HL-60/S4 treated with retinoic acid at 250 ng/mL for 4 days and 3 days (cell line): Measurements from ENCODE around the gene C10orf90.

Source experiments
- in situ Hi-C: fragments of 300-500 bp; cut with MboI; formaldehyde crosslinking; loops from 2 replicates; pipeline ENCODE4 v1.7.0; 2022; ENCODE audit warnings: low sequenced_read_pairs

C10orf90 gene

GRCh38 chr10:126638542-126638941 is 32.0 kb downstream of the C10orf90 start:
- in situ Hi-C loops, result no loop called here

DNA sequence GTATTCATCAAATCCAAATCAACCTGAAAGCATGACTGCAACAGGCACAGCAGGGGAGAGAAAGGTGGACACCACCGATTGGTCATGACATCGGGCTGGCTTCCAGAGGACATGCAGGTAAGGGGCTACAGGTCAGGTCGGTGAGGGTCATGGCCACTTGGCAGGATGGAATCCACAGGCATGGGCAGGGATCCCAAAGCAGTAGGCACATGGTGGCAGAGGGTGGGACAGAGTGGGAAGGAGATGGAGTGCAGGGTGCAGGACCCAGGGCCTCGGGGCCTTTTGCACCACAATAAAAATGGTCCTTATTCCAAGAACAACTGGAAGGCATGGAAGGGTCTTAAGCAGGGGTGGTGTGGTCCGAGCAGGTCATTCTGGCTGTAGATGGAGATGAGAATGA is 33.0 kb downstream of the C10orf90 start:
- in situ Hi-C loops, result no loop called here

DNA sequence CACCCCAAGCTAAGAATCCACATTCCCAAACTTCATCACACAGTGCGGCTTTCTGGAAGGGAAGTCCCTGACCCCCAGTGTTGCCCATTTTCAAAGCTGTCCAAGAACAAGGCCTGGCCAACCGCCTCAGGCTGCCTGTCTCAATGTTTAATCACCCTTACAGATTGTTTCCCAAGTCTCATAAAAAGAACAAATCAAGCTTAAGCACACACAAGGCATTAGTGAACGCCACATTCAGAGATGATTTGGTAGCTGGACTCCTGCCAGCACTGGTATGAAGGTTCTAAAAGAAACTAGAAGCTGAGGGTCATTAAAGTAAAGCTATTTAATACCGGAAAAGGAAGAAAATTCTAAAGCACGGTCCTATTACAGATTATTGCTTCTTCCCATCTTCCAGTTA is 35.6 kb downstream of the C10orf90 start:
- in situ Hi-C loops, result no loop called here

DNA sequence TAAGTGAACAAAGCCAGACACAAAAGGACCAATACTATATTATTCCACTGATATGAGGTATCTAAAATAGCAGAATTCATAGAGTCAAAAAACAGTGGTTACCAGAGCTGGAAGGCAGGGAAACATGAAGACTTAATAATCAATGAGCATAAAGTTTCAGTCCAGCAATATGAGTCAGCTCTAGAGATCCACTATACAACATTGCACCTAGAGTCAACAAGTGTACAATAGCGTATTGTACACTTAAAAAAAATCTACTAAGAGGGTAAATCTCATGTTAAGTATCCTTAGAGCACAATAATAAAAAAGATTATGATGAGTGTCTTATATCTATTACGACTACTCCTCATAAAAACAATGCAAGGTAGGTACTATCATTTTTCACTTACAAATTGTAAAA is 36.1 kb downstream of the C10orf90 start:
- in situ Hi-C loops, result no loop called here

DNA sequence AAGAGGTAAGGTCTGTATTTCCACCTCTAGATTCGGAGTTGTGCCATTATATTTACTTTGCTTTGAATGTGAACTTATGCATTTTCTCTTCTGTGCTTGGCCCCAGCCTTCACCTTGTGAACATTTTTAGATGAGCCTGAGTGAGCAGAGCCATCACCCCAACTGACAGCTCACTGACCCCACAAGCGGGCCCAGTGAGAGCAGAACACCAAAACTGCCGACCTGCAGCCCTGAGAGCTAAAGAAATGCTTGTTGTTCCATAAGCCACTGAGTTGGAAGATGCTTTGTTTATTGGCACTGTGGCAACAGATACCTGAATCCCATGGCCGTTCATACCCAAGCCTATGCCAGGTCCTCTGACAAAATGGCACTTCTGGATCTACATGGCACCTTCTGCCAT is 37.8 kb downstream of the C10orf90 start:
- in situ Hi-C loops, result no loop called here

- in situ Hi-C loops, result no loop called here
Measured at GRCh38 chr10:126629925-126630624, 40.4 kb downstream of the C10orf90 start.

DNA sequence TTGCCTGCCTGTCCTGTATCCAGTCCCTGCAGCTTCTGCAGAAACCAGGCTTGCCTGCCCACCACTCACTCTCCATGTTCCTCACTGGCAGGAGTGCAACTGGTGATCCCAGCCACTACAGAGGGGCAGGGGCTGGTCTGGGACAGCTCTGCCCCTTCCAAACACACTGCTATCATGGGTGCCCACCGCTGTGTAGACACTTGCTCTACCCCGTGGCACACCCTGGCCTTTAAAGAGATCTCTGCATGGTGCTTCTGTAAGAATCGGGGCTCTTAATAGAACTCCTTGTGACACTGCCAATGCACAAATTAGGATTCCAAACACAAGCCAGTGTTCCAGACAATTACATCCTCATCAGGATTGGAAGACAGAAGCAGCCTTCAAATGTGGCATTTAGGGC is 41.7 kb downstream of the C10orf90 start:
- in situ Hi-C loops, result no loop called here

DNA sequence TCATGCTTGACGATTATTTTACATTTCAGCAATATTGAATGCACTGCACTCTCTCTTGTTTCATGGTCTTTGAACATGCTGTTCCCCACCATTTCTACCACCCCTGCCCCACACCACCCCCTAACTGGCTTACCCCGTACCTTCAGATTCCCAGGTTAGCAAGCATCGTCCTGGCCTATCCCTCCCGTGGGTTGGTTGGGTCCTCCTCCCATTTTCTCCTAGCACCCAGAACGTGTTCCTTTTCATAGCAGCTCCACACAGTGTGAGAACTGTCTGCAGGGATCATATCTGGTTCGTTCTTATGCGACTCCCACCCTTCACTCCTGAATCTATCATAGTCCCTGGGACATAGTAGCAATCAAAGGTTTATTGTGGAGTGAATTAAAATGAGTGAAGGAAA is 48.6 kb downstream of the C10orf90 start:
- in situ Hi-C loops, result no loop called here

DNA sequence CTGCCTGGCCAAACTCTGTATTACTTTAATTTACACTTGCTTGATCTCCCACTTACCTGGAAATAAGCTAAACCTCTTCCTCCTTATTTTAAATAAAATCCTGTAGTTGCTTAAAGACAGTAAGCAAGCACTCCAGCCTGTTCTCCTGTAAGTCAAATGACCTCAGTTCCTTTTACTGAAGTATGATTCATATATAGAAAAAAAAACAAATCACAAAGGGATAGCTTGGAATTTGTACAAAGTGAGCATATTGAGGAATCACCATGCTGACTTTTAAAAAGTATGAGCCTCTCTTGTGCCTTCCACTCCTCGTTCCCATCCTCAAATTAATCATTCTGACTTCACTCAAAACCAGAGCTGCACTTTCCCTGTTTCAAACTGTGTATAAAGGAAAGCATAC is 52.0 kb downstream of the C10orf90 start:
- in situ Hi-C loops, result no loop called here

DNA sequence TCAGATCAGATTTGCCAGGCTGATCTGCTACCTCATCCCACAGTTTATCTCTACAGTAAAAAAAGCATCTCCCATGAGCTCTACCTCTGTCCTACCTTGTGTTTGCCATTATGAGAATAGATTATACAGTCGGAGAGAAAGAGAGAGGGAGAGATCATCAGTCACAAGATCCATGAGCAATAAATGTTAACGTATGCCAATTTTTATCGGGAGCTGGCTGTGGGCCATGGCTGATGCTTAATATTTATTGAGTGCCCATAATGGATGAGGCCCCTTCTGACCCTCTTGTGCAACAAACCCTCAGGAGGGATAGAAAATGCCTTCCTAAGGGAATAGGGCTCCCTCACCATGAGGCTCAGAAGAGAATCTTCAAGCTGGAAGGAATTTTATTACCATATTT is 52.8 kb downstream of the C10orf90 start:
- in situ Hi-C loops, result no loop called here

DNA sequence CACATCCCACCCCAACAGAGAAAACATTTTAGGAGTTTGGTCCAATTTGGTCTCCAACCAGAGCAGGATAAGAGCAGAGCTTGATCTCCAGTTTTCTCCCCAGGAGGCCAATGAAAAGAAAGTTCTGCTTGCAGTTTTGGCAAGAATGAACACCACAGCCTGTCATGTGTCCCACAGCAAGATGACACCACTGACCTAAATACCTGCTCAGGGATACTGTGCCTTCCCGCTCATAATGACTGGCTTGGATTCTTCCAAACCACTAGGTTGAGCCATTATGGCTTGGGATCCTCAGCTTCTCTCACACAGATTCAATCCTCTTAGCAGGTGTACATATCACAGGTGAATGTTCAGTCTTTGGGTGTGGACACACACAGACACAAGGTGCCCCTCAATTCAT is 53.3 kb downstream of the C10orf90 start:
- in situ Hi-C loops, result no loop called here

DNA sequence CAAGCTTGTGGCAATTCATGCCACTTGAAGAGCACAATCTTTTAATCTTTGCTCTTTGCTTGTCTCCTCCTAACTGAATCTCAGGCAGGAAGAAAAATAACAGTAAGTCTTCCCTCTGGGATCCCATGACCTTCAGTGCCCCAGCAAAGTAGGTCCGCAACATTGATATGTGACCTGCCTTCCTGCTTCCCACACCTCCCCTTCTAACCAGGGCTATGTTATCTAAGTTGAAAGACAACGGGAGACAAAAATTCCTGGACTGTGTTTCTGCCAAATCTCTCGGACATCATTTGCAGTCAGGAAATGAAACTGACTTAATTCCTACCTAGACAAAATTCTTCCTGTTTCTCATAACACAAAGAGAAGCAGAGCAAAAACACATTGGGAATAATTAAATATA is 53.8 kb downstream of the C10orf90 start:
- in situ Hi-C loops, result no loop called here

- in situ Hi-C loops, result no loop called here
Measured at GRCh38 chr10:126611303-126611702, 59.2 kb downstream of the C10orf90 start.

DNA sequence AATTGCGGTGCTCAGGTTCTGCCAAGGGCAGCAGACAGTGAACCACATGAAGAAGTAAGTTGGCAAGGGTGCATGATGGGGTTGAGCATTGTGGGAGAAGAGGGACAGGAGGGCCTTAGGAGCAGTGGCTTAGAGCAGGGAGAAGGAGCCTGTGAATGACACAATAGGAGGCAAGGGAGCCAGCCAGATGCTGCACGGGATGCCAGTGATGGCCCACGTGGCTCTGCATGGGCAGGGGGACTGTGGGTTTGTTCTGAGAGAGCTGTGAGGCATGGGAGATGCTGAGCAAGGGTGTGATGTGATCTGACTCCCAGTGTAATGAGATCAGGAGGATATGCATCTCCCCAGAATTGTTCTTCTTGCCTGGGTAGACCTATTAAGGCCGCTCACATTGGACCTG is 60.9 kb downstream of the C10orf90 start:
- in situ Hi-C loops, result no loop called here

DNA sequence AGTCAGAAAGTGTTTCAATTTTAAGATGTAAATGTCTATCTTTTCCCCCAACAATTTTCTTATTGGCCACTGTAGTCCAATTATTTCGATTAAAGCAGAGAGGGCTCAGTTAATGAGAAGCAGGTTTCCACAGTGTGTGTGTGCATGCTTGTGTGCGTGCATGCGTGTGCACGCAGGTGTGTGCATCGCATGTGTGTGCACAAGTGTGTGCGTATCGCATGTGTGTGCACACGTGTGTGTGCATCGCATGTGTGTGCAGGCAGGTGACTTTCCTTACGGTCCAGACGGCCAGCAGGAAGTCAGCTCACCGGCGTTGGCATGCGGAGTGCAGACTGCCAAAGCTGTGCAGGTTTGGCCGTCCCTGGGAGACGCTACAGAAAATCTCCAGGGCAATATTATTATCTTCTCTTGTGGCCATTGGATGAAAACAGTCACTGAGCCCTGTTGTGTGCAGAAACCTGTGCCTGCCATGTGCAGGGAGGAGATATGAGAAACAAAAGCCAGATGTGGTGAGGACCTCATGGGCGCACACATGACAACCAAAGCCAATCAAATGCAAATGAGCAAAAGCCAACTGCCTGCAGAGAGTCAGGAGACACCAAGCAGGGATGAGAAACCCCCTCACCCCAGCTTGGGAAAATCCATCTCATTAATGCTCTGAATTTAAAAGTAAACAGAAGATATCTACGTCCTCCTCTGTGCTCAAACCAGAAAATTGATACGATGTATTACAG is 70.4 kb downstream of the C10orf90 start:
- in situ Hi-C loops, result no loop called here

GRCh38 chr10:126598009-126598408 is 72.5 kb downstream of the C10orf90 start:
- in situ Hi-C loops, result no loop called here

DNA sequence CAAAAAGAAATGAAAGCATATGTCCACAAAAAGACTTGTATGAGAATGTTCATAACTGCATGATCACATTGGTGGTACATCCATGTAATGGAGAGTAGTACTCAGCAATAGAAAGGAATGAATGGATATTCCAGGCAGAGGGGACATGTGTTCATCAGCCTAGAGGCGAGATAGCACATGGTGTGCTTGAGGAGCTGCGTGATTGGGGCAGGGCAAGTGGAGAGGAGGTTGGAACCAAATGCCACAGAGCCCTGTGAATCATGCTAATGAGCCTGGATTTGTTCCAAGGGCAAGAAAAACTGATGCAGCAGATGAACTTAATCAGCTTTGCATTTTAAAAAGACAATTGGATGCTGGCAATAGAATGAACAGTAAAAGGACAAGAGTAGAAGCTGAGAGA is 73.3 kb downstream of the C10orf90 start:
- in situ Hi-C loops, result no loop called here

GRCh38 chr10:126596472-126597016 is 73.9 kb downstream of the C10orf90 start:
- in situ Hi-C loops, result no loop called here

DNA sequence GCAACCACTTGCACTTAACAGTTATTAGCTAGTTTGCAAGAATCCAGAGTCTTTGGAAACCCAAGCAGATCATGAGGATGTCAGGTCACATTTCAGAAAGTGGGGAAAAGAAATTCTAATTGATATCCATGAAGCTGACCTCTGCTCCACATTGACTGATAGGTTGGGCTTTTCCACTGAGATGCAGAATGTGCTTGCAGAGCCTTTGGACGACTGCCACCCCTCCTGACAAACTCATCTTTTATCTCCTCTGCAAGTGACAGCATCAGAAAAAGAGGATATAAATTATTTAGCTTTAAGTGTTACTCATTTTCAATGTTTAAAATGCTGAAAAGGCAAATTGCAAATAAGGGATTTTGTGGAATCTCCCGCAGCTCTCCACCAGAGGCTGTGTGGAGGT is 75.3 kb downstream of the C10orf90 start:
- in situ Hi-C loops, result no loop called here

DNA sequence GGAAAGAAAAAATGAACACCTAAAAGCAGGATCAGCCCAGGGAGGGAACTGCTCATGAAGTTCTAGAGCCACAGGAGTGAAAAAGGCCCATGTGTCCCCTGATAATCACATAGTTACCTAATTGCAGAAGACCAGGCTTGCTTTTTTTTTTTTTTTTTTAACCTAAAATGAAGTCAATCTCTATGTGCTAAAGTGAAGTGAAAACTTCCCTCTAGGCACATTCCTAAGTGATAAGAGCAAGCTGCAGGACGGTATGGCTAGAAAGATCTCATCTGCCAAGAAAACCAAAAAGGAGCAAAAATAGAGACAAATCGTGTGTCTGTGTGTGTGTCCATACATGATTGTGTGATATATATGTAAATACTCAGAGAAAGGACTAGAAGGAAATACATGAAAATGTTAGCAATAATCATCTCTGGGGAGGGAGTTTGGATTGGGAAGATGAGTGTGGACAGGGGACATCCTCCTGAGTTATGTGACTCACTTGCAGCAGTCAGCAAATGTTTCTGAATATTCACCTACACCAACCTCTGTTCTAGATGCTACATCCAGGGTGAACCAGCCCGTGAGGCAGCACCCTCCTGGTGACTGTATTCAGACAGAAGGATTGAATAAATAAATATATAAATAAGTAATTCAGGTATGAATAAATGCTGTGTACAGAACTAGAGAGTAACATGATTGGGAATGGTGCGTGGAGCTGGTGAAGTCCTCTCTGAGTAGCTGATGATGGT is 76.4 kb downstream of the C10orf90 start:
- in situ Hi-C loops, result no loop called here

- in situ Hi-C loops, result no loop called here
Measured at GRCh38 chr10:126592901-126593300, 77.6 kb downstream of the C10orf90 start.

DNA sequence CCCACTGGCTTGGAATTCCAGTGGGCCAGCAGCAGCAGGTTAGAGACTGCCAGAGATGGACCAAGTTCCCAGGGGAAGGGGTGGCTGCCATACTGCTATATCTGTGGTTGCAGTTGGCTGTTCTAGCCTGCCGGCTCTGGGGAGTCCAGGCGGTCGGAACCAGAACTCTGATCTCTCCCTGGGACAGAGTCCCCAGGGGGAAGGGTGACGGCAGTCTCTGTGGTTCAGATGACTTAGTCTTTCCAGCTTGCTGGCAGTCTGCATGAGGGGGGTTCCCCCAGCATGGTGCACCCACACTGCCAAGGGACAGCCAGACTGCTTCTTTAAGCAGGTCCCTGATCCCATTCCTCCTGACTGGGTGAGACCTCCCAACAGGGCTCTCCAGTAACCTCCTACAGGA is 82.5 kb downstream of the C10orf90 start:
- in situ Hi-C loops, result no loop called here
